GM19035 (cell line): Measurements from ENCODE around the gene NBAS.

ENCODE experiments used
- ATAC-seq: cut with Tn5 transposase; IDR thresholded peaks from one replicate; pipeline ENCODE4 v1.9.1; 2021; ENCODE audit not compliant: unreplicated experiment

NBAS gene

GRCh38 chr2:15560988-15561573 is at the start of gene NBAS:
Gene NBAS (minus strand): TSS chr2:15561334. CDS start chr2:15561304, 30 bp downstream.
- peak; percentile 88 for ATAC-seq

- ATAC-seq, result no peak
These were observed 49.4 kb upstream of the NBAS start for GRCh38 chr2:15610430-15610952.

GRCh38 chr2:15609341-15610042 is 48.4 kb upstream of the NBAS start:
- ATAC-seq, result no peak

GRCh38 chr2:15608392-15608761 is 47.2 kb upstream of the NBAS start:
- no peak for ATAC-seq

GRCh38 chr2:15607709-15608391 is 46.7 kb upstream of the NBAS start:
- ATAC-seq, result no peak

GRCh38 chr2:15606481-15607441 is 45.6 kb upstream of the NBAS start:
- no peak for ATAC-seq

GRCh38 chr2:15605721-15606120 is 44.6 kb upstream of the NBAS start:
- no peak for ATAC-seq

- ATAC-seq, result no peak
These were observed 42.8 kb upstream of the NBAS start for GRCh38 chr2:15603948-15604347.

- no peak for ATAC-seq
These were observed 42.1 kb upstream of the NBAS start for GRCh38 chr2:15603044-15603765.

GRCh38 chr2:15602393-15602792 is 41.3 kb upstream of the NBAS start:
- ATAC-seq, result no peak

GRCh38 chr2:15601681-15602080 is 40.5 kb upstream of the NBAS start:
- no peak for ATAC-seq

GRCh38 chr2:15599994-15600393 is 38.9 kb upstream of the NBAS start:
- ATAC-seq, result no peak

GRCh38 chr2:15596968-15597367 is 35.8 kb upstream of the NBAS start:
- no peak for ATAC-seq

- ATAC-seq, result no peak
These were observed 35.2 kb upstream of the NBAS start for GRCh38 chr2:15596350-15596749.

GRCh38 chr2:15595936-15596335 is 34.8 kb upstream of the NBAS start:
- ATAC-seq, result no peak

GRCh38 chr2:15595342-15595905 is 34.3 kb upstream of the NBAS start:
- ATAC-seq, result no peak

GRCh38 chr2:15594291-15595256 is 33.4 kb upstream of the NBAS start:
- no peak for ATAC-seq

GRCh38 chr2:15593327-15593705 is 32.2 kb upstream of the NBAS start:
- no peak for ATAC-seq
